Brain microvascular endothelial cell (primary cell): Measurements from ENCODE around the gene TPGS1.

Source experiments
- DNase-seq: peaks from one replicate; pipeline ENCODE4 v3.0.0-alpha.2; 2020
- H3K27ac ChIP-seq: fragments of 250-450 bp; sonication (Bioruptor Pico); 2 replicates; pipeline ENCODE4 v1.5.1; 2020; ENCODE audit warnings: mild to moderate bottlenecking, moderate library complexity
- H3K27me3 ChIP-seq: fragments of 250-450 bp; sonication (Bioruptor Pico); replicated peaks from 2 replicates; pipeline ENCODE4 v1.5.1; 2020; ENCODE audit warnings: mild to moderate bottlenecking
- H3K36me3 ChIP-seq: fragments of 250-450 bp; sonication (Bioruptor Pico); replicated peaks from 2 replicates; pipeline ENCODE4 v1.5.1; 2020; ENCODE audit warnings: mild to moderate bottlenecking
- H3K4me3 ChIP-seq: 2 replicates; pipeline ENCODE4 v1.5.1; 2011; ENCODE audit warnings: low read depth, mild to moderate bottlenecking, control low read depth, low read length, moderate library complexity
- CTCF ChIP-seq: IDR thresholded peaks from 2 replicates; pipeline ENCODE4 v1.5.1; 2011; ENCODE audit warnings: low read depth, mild to moderate bottlenecking, moderate library complexity, low read length, control low read depth, inconsistent platforms; ENCODE audit errors: missing control alignments
- in situ Hi-C: cut with HindIII; loops from 2 replicates; pipeline ENCODE4 v1.10.0; 2017; ENCODE audit warnings: low sequenced_read_pairs, low pct_ligation_motif_present

Gene TPGS1

GRCh38 chr19:512547-513365 is 5.5 kb downstream of the TPGS1 start:
- Histone ChIP-seq H3K4me3 (no peak overlapping the region), H3K27me3 (no peaks in the 10 kb centered on the region), H3K27ac (no peak overlapping the region), H3K36me3 (no peaks in the 10 kb centered on the region)
- in situ Hi-C loops: no loop called here
- no peak for TF ChIP-seq CTCF
- no peak for DNase-seq

DNA sequence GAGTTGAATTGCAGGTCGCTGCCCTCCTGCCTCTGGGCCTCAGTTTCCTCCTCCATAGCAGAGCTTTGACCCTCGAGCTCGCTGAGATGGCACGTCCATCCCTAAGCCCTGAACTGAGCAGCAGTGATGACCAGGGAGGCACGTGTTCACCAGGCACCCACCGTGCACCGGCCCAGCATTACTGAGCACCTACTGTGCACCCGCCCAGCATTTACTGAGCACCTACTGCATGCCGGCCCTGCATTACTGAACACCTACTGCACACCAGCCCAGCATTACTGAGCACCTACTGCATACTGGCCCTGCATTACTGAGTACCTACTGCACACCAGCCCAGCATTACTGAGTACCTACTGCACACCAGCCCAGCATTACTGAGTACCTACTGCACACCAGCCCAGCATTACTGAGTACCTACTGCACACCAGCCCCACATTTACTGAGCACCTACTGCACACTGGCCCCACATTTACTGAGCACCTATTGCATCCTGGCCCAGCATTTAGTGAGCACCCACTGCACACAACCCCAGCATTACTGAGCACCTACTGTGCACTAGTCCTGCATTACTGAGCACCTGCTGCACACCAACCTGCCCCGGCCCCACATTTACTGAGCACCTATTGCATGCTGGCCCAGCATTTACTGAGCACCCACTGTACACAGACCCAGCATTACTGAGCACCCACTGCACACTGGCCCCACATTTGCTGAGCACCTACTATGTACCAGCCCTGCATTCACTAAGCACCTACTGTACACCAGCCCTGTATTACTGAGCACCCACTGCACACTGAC is 6.3 kb downstream of the TPGS1 start:
- Histone ChIP-seq H3K27me3 (no peaks in the 10 kb centered on the region), H3K4me3 (no peak overlapping the region), H3K27ac (no peak overlapping the region), H3K36me3 (no peaks in the 10 kb centered on the region)
- in situ Hi-C loops: no loop called here
- DNase-seq: no peak
- no peak for TF ChIP-seq CTCF

GRCh38 chr19:514166-514663 is 6.9 kb downstream of the TPGS1 start:
- Histone ChIP-seq H3K27ac (no peak overlapping the region), H3K4me3 (no peak overlapping the region), H3K36me3 (no peaks in the 10 kb centered on the region), H3K27me3 (no peaks in the 10 kb centered on the region)
- no peak for DNase-seq
- no peak for TF ChIP-seq CTCF
- in situ Hi-C loops: no loop called here

GRCh38 chr19:517721-518597 is 10.7 kb downstream of the TPGS1 start:
- no peak overlapping the region for H3K4me3 ChIP-seq
- DNase-seq: no peak
- H3K36me3 ChIP-seq: no peaks in the 10 kb centered on the region
- no peaks in the 10 kb centered on the region for H3K27me3 ChIP-seq
- no peak for TF ChIP-seq CTCF
- in situ Hi-C loops: no loop called here
- no peak overlapping the region for H3K27ac ChIP-seq

DNA sequence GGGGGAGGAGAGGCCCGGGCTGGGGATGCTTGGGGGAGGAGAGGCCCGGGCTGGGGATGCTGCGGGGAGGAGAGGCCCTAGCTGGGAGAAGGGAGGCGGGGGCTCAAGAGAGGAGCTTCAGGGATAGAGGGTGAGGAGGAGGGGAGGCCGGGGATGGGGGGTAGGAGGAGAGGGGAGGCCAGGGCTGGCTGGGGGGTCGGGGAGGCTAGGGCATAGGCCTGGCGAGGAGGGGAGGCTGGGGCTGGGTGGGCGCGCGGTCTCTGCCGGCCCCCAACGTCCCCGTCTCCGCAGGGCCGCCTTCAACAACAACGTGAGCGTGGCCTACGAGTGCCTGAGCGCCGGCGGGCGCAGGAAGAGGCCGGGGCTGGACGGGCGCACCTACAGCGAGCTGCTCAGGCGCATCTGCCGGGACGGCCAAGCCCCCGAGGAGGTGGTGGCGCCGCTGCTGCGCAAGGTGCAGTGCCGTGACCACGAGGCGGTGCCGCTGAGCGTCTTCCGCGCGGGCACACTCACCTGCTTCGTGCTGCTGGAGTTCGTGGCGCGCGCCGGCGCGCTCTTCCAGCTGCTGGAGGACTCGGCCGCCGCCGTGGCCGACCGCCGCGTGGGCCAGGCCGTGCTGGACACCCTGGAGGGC is 11.4 kb downstream of the TPGS1 start:
- DNase-seq: no peak
- H3K27ac ChIP-seq: no peak overlapping the region
- in situ Hi-C loops: no loop called here
- no peaks in the 10 kb centered on the region for H3K27me3 ChIP-seq
- H3K36me3 ChIP-seq: no peaks in the 10 kb centered on the region
- TF ChIP-seq CTCF: no peak
- no peak overlapping the region for H3K4me3 ChIP-seq
